Bronchial smooth muscle cell (primary cell): ENCODE results near the gene ANKRD13A. TPM values are rescaled to one million over a fixed set of nuclear protein-coding genes. Genes with fewer than 3 reads are reported as not detected.

Experiments
- total RNA-seq: library from RNA; depleted of rRNA; stranded (reverse); fragments of >200 nt; gene quantifications from 2 replicates; pipeline ENCODE4 v1.2.1, GENCODE V29; 2014

Gene ANKRD13A
- total RNA-seq, result 36.1 and 57.4 TPM in 2 replicates

DNA sequence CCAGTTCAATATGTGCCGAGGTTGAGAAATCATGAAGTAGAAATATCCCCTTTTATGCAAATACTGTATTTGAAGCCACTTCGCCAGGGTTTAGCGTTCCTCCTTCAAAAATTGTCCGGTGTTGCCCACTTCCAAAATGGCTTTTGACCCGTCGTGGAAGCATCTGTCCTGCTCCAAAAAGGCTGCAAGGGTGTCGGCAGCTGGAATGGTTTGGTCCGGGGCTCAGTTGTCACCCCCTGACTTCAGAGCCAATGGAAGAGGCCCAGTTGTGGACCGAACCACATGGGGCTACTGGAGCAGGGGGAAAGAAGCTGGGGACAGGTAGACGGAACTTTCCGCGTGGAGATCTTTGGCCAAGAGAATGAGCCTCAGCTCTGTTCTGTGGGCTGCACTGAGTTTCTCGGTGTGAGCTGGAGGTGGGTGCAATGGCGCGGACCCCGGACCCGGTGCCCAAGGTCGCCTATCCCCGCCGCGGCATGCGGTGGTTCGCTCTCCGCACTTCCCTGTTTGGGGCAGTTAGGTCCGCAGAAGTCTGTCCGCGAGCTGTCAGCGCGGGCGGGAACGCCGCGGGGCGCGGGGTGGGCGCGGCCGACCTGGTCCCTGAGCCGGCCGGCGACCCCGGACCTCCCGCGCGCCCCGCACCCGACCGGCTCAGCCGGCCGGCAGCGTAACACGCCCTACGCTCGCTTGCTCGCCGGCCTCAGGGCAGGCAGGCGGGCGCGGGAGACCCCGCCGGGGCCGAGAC lies at the start of gene ANKRD13A:
Gene ANKRD13A, plus strand, starts transcription at position 527 of the 745 bp plus-strand sequence. CDS start 259 bp downstream, outside the sequence.

GRCh38 chr12:109995686-109996482 lies 3.3 kb upstream of the ANKRD13A start, which contains the start of gene GIT2:
Gene GIT2, minus strand, starts transcription at chr12:109996368. Its CDS starts 144 bp downstream, at chr12:109996224.

GRCh38 chr12:110048242-110049027 lies 49.2 kb downstream of the ANKRD13A start, which contains the start of gene C12orf76:
Gene C12orf76, minus strand, starts transcription at chr12:110048522. Its CDS starts 27 bp downstream, at chr12:110048495.

Other genes starting within 250 kb of the ANKRD13A start
- 1.1 and 2.4 TPM in 2 replicates for gene TRPV4, start 166.0 kb upstream of the ANKRD13A start, total RNA-seq
- 33.3 and 38.6 TPM in 2 replicates for gene GLTP, start 118.9 kb upstream of the ANKRD13A start, total RNA-seq
- gene TCHP, start 99.2 kb upstream of the ANKRD13A start, total RNA-seq, result 7.4 and 9.8 TPM in 2 replicates
- 25.7 and 28.9 TPM in 2 replicates for gene GIT2, start 3.1 kb upstream of the ANKRD13A start, total RNA-seq
- 14.5 and 18.4 TPM in 2 replicates for gene C12orf76, start 49.1 kb downstream of the ANKRD13A start, total RNA-seq
- gene IFT81, start 124.9 kb downstream of the ANKRD13A start, total RNA-seq, result 18.7 and 24.4 TPM in 2 replicates